Hepatocyte (in vitro differentiated cells): ENCODE data around the gene SLC30A10. TPM values are rescaled to one million over a fixed set of nuclear protein-coding genes. Genes with fewer than 3 reads are reported as not detected.

Source experiments
- DNase-seq: peaks from one replicate; pipeline ENCODE4 v3.0.0-alpha.2; 2016; ENCODE audit warnings: low spot score
- H2AFZ ChIP-seq: fragments of 200-600 bp; sonication (generic); 2 replicates; pipeline ENCODE4 v1.6.0; 2016; ENCODE audit warnings: antibody characterized with exemption, mild to moderate bottlenecking
- H3K27ac ChIP-seq: fragments of 200-600 bp; sonication (generic); 2 replicates; pipeline ENCODE4 v1.5.1; 2016; ENCODE audit warnings: mild to moderate bottlenecking
- H3K27me3 ChIP-seq: fragments of 200-600 bp; sonication (generic); 2 replicates; pipeline ENCODE4 v1.6.1; 2016
- H3K36me3 ChIP-seq: fragments of 200-600 bp; sonication (generic); replicated peaks from 2 replicates; pipeline ENCODE4 v1.5.1; 2016; ENCODE audit warnings: low read depth; ENCODE audit not compliant: insufficient read depth
- H3K4me1 ChIP-seq: fragments of 200-600 bp; sonication (generic); 2 replicates; pipeline ENCODE4 v1.5.1; 2016; ENCODE audit warnings: mild to moderate bottlenecking, moderate library complexity; ENCODE audit not compliant: insufficient read depth
- H3K4me2 ChIP-seq: fragments of 200-600 bp; sonication (generic); 2 replicates; pipeline ENCODE4 v1.6.0; 2016
- H3K4me3 ChIP-seq: fragments of 200-600 bp; sonication (generic); 2 replicates; pipeline ENCODE4 v1.5.1; 2016; ENCODE audit warnings: mild to moderate bottlenecking
- H3K79me2 ChIP-seq: fragments of 200-600 bp; sonication (generic); 2 replicates; pipeline ENCODE4 v1.6.0; 2017; ENCODE audit warnings: mild to moderate bottlenecking
- H3K9me2 ChIP-seq: fragments of 200-600 bp; sonication (generic); replicated peaks from 2 replicates; pipeline ENCODE4 v1.6.0; 2017; ENCODE audit warnings: mild to moderate bottlenecking; ENCODE audit not compliant: insufficient read depth
- H3K9me3 ChIP-seq: fragments of 200-600 bp; sonication (generic); 2 replicates; pipeline ENCODE4 v1.5.1; 2016; ENCODE audit warnings: low read depth, mild to moderate bottlenecking
- H4K20me1 ChIP-seq: fragments of 200-600 bp; sonication (generic); 2 replicates; pipeline ENCODE4 v1.6.0; 2016; ENCODE audit warnings: mild to moderate bottlenecking; ENCODE audit not compliant: insufficient read depth, poor library complexity, severe bottlenecking
- EZH2 ChIP-seq: fragments of 200-600 bp; sonication (generic); IDR thresholded peaks from 2 replicates; pipeline ENCODE4 v1.6.1; 2016; ENCODE audit warnings: antibody characterized with exemption, mild to moderate bottlenecking, borderline replicate concordance
- EZH2phosphoT487 ChIP-seq: fragments of 200-600 bp; sonication (generic); IDR thresholded peaks from one replicate; pipeline ENCODE4 v1.6.1; 2018; ENCODE audit warnings: antibody characterized with exemption, mild to moderate bottlenecking, low read depth, moderate library complexity; ENCODE audit not compliant: unreplicated experiment, severe bottlenecking
- WGBS: methylation state at CpG from one replicate; pipeline ENCODE4 v1.1.6; 2016; ENCODE audit warnings: low lambda C conversion rate; ENCODE audit errors: missing lambda C conversion rate; 5-methylcytosine and 5-hydroxymethylcytosine counted together
- polyA plus RNA-seq: library from polyadenylated mRNA; unstranded; fragments of >200 nt; fragmentation: Nextera tagmentation; extraction: Ambion mirVana; gene quantifications from 2 replicates; pipeline ENCODE4 v1.2.1, GENCODE V29; 2016
- total RNA-seq: library from RNA; depleted of rRNA; stranded (reverse); fragments of >200 nt; gene quantifications from 2 replicates; pipeline ENCODE4 v1.2.3, GENCODE V29; 2014
- TF ChIP-seq, protein P1 (sequence below): fragments of 200-600 bp; sonication (generic); IDR thresholded peaks from 2 replicates; pipeline ENCODE4 v1.5.1; 2016; ENCODE audit warnings: antibody characterized with exemption, mild to moderate bottlenecking; ENCODE audit not compliant: poor library complexity

The SLC30A10 gene
- total and polyA plus RNA-seq, 2 experiments from 2014 or later = 6.0 to 14.1 TPM

DNA sequence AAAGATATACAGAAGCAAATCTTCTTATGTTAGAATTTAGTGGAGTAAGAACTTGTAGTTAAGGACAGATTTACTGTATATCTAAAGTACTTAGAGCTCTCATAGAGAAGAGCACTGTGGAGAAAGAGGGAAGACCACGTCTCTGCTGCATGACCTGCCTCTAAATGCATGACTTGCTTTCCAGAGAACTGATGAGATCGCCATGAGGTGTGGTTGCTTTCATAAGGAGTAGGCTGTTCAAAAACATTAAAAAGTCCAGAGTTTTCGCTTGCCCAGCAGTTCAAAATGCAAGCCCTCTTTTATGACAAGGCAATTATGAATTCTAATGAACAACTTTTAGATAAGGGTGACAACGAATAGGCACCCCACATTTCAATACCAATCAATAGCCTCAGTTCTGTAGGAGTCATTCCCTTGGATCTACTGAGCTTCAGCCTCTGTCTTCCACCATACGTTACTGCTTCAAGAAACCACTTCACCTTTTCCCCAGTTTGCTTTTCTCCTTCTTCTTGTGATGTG is 24.9 kb downstream of the SLC30A10 start:
- no peaks in the 10 kb centered on the region for H3K4me1 ChIP-seq
- H4K20me1 ChIP-seq = no peaks in the 10 kb centered on the region
- no peak overlapping the region for H3K4me3 ChIP-seq
- H3K79me2 ChIP-seq = no peaks in the 10 kb centered on the region
- H3K4me2 ChIP-seq = no peak overlapping the region
- no peaks in the 10 kb centered on the region for H3K36me3 ChIP-seq
- no peaks in the 10 kb centered on the region for H3K27me3 ChIP-seq
- H3K27ac ChIP-seq = no peak overlapping the region
- TF ChIP-seq, protein P1, sequence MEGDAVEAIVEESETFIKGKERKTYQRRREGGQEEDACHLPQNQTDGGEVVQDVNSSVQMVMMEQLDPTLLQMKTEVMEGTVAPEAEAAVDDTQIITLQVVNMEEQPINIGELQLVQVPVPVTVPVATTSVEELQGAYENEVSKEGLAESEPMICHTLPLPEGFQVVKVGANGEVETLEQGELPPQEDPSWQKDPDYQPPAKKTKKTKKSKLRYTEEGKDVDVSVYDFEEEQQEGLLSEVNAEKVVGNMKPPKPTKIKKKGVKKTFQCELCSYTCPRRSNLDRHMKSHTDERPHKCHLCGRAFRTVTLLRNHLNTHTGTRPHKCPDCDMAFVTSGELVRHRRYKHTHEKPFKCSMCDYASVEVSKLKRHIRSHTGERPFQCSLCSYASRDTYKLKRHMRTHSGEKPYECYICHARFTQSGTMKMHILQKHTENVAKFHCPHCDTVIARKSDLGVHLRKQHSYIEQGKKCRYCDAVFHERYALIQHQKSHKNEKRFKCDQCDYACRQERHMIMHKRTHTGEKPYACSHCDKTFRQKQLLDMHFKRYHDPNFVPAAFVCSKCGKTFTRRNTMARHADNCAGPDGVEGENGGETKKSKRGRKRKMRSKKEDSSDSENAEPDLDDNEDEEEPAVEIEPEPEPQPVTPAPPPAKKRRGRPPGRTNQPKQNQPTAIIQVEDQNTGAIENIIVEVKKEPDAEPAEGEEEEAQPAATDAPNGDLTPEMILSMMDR = no peak
- TF ChIP-seq EZH2phosphoT487 (no peak), EZH2 (no peak)
- no peak for DNase-seq
- 89% methylated on average over 5 of the region's 5 CpGs for WGBS
- no peaks in the 10 kb centered on the region for H3K9me2 ChIP-seq
- H2AFZ ChIP-seq = no peak overlapping the region
- no peaks in the 10 kb centered on the region for H3K9me3 ChIP-seq

DNA sequence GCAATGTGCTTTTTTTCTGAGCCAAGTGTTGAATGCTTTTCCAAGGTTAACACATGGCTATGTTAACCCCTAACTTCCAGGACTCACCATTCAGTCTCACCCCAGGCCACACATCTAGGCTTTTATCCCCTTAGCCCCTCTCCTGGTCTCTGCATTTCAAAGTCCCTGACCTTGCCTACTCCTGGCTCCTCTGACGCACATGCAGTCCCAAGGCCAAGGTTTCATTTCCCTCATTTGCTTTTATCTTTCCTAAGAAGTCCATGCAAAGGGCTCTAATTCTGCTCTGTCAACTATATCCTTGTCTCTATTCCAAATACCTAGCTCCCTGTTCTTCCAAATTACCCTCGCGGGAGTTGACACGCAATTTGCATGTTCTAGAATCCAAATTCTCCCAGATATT is 25.4 kb downstream of the SLC30A10 start:
- no peaks in the 10 kb centered on the region for H3K79me2 ChIP-seq
- no peaks in the 10 kb centered on the region for H3K9me2 ChIP-seq
- H2AFZ ChIP-seq = no peak overlapping the region
- no peaks in the 10 kb centered on the region for H3K36me3 ChIP-seq
- no peaks in the 10 kb centered on the region for H4K20me1 ChIP-seq
- no peaks in the 10 kb centered on the region for H3K27me3 ChIP-seq
- WGBS = 82% methylated on average over 4 of the region's 4 CpGs
- H3K4me2 ChIP-seq = no peak overlapping the region
- TF ChIP-seq, protein P1 = no peak
- TF ChIP-seq EZH2 = no peak
- no peaks in the 10 kb centered on the region for H3K9me3 ChIP-seq
- no peak overlapping the region for H3K4me3 ChIP-seq
- no peaks in the 10 kb centered on the region for H3K4me1 ChIP-seq
- H3K27ac ChIP-seq = no peak overlapping the region
- no peak for DNase-seq

DNA sequence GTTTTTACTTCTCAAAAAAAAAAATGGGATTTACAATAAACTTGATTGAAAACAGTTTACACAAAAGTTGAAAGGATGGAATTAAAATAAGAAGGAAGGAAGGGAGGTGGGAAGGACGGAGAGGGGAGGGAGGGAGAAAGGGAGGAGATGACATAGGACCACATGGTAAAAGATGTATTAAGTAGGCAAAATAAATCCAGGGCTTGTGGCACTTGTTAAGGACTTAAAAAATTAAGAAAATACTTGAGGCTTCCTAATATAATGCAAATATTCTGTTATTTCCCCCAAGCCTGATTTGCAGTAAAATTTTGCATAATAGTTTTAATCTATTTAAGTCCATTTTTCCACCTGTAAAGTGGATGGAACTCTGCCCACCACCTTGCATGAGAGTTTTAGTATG is 27.5 kb downstream of the SLC30A10 start:
- H4K20me1 ChIP-seq = no peaks in the 10 kb centered on the region
- no CpG with 5 or more reads among the region's 1 CpG for WGBS
- H2AFZ ChIP-seq = no peak overlapping the region
- no peak for TF ChIP-seq EZH2
- TF ChIP-seq EZH2phosphoT487 = no peak
- TF ChIP-seq, protein P1 = no peak
- no peaks in the 10 kb centered on the region for H3K9me3 ChIP-seq
- no peak overlapping the region for H3K4me2 ChIP-seq
- peaks cover 4% of the 10 kb centered on the region for H3K4me1 ChIP-seq
- H3K27ac ChIP-seq = no peak overlapping the region
- no peaks in the 10 kb centered on the region for H3K9me2 ChIP-seq
- H3K4me3 ChIP-seq = no peak overlapping the region
- DNase-seq = no peak
- no peaks in the 10 kb centered on the region for H3K27me3 ChIP-seq
- H3K36me3 ChIP-seq = no peaks in the 10 kb centered on the region
- H3K79me2 ChIP-seq = no peaks in the 10 kb centered on the region

DNA sequence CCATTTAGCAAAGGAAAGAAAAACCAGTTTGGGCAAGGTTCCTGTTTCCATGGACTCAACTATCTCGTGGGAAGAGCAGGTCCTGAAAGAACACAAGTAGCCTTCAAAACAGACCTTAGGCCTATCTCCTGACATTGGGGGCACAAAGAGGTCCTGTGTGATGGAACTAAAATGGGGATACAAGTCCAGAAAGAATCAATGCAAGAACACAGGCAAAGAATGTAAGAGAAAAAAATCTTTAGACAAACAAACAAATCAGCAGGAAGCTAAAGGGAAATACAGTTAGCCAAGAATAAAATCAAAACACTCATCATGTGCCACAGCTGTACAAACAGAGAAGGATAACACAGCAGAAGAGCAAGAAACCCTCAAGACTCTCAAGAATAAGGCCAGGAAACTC is 28.2 kb downstream of the SLC30A10 start:
- TF ChIP-seq EZH2phosphoT487 (no peak), EZH2 (no peak)
- TF ChIP-seq, protein P1 = no peak
- WGBS = 56% methylated on average over 1 of the region's 1 CpG
- Histone ChIP-seq H3K4me3 (no peak overlapping the region), H3K27ac (no peak overlapping the region), H3K79me2 (no peaks in the 10 kb centered on the region), H3K4me2 (no peak overlapping the region), H3K36me3 (no peaks in the 10 kb centered on the region), H2AFZ (no peak overlapping the region), H3K9me2 (no peaks in the 10 kb centered on the region), H4K20me1 (no peaks in the 10 kb centered on the region), H3K27me3 (no peaks in the 10 kb centered on the region), H3K9me3 (no peaks in the 10 kb centered on the region), H3K4me1 (peaks cover 4% of the 10 kb centered on the region)
- DNase-seq = no peak
